ENCODE results near the gene ARF3.

Gene ARF3

GRCh38 chr12:48996794-48997718 is 39.8 kb upstream of the ARF3 start:
- TF ChIP-seq, protein P1, sequence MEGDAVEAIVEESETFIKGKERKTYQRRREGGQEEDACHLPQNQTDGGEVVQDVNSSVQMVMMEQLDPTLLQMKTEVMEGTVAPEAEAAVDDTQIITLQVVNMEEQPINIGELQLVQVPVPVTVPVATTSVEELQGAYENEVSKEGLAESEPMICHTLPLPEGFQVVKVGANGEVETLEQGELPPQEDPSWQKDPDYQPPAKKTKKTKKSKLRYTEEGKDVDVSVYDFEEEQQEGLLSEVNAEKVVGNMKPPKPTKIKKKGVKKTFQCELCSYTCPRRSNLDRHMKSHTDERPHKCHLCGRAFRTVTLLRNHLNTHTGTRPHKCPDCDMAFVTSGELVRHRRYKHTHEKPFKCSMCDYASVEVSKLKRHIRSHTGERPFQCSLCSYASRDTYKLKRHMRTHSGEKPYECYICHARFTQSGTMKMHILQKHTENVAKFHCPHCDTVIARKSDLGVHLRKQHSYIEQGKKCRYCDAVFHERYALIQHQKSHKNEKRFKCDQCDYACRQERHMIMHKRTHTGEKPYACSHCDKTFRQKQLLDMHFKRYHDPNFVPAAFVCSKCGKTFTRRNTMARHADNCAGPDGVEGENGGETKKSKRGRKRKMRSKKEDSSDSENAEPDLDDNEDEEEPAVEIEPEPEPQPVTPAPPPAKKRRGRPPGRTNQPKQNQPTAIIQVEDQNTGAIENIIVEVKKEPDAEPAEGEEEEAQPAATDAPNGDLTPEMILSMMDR (IDR thresholded peaks at IDR 0.05): peak; percentile 45
- Histone ChIP-seq H3K27ac (no peak overlapping the region), H3K4me3 (peak overlapping the region; percentile 72)
- no peak for DNase-seq (ENCODE audit: low spot score)

GRCh38 chr12:48995086-48995879 is 38.0 kb upstream of the ARF3 start:
- TF ChIP-seq, protein P1 (IDR thresholded peaks at IDR 0.05): peak; percentile 83
- Histone ChIP-seq H3K27ac (no peak overlapping the region), H3K4me3 (peak overlapping the region; percentile 47)
- no peak for DNase-seq (ENCODE audit: low spot score)

- no peak for DNase-seq (ENCODE audit: low spot score)
- Histone ChIP-seq H3K27ac (no peak overlapping the region), H3K4me3 (peak overlapping the region; percentile 47)
- TF ChIP-seq, protein P1 (IDR thresholded peaks at IDR 0.05): no peak
Measured at GRCh38 chr12:48994224-48995085, 37.2 kb upstream of the ARF3 start.

DNA sequence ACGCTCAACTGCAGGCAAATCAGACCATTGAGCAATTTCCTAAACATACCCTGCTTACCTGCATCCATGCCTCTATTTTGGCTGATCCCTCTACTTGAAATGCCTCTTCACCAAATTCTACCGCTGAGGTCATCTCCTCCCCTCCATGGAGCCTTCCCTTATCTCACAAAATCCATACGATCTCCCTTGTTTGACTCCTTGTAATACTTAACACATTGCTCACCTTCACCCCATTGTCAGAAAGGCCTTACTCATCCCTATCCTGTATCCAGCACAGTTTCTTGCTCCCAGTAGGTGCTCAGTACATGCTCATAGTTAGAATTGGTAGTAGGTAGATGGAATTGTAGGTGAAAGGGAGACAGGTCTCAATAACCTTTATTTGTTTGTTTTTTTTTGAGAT is 36.5 kb upstream of the ARF3 start:
- H3K4me3 ChIP-seq: no peak overlapping the region
- no peak for DNase-seq (ENCODE audit: low spot score)
- TF ChIP-seq, protein P1 (IDR thresholded peaks at IDR 0.05): no peak
- H3K27ac ChIP-seq: no peak overlapping the region

DNA sequence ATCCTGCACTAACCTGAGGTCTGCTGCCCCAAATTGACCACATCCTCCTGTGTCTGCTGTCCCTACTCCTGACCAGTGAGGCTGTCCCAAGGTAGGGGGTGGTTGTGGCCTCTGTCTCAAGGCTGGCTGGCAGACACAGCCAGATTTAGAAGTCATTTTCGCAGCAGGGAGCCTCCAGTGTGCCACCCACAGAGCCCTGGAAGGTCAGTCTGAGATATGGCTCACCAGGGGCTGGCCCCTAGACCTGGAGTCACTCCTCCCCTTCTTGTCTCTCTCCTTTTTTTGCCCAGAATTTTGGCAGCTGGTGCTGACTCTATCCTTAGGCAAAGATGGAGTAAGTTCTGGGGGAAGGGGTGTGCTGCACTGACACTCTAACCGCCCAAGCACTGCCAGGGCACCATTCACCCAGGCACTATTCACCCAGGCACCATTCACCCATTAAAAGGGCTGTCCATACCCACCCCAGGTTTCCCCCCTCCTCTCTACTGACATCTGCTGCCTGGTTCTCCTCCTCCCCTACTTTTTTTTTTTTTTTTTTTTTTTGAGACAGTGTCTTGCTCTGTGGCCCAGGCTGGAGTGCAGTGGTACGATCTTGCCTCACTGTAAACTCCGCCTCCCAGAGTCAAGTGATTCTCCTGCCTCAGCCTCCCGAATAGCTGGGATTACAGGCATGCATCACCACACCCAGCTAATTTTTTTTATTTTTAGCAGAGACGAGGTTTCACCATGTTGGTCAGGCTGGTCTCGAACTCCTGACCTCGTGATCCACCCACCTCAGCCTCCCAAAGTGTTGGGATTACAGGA is 34.2 kb upstream of the ARF3 start:
- TF ChIP-seq, protein P1 (IDR thresholded peaks at IDR 0.05): no peak
- no peak for DNase-seq (ENCODE audit: low spot score)
- Histone ChIP-seq H3K4me3 (no peak overlapping the region), H3K27ac (no peak overlapping the region)

DNA sequence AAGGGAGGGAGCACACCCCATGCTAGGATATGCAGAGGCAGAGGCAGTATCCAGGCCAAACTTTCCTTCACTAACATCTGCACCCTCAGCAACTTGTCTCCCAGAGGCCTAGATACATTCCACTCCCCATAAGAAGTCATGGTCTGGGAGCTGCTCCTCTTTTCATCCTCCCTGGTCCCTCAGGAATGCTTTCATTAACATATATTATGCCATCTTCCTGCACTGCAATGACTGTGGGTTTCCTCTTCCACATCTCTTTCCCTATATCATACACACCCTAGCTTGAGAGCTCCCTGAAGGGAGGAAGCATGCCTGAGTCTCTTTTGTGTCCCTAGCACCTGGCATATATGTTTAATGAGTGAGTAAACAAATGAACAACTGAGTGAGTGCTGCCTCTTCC is 33.3 kb upstream of the ARF3 start:
- Histone ChIP-seq H3K4me3 (no peak overlapping the region), H3K27ac (no peak overlapping the region)
- TF ChIP-seq, protein P1 (IDR thresholded peaks at IDR 0.05): no peak
- DNase-seq (ENCODE audit: low spot score): no peak
